ENCODE results near the gene CHCHD2. TPM values are rescaled to one million over a fixed set of nuclear protein-coding genes. Genes with fewer than 3 reads are reported as not detected.

The CHCHD2 gene
- total RNA-seq, 1 experiment from 2014 or later, result 218 TPM

GRCh38 chr7:56125831-56126230 lies 19.6 kb upstream of the CHCHD2 start:
- H2BK5ac ChIP-seq (ENCODE audit: insufficient read length, low read length), result no peak overlapping the region
- no peak overlapping the region for H2BK20ac ChIP-seq (ENCODE audit: low read depth, low read length, poor library complexity, severe bottlenecking)
- DNase-seq, result no peak
- no peak overlapping the region for H3T11ph ChIP-seq (ENCODE audit: low read length)
- H3K9me3 ChIP-seq (ENCODE audit: control insufficient read depth, low read depth, low read length), result peaks cover 75% of the 10 kb centered on the region
- H3K14ac ChIP-seq (ENCODE audit: insufficient read depth, low read length), result no peak overlapping the region
- H3K23me2 ChIP-seq (ENCODE audit: insufficient read length, low read depth, low read length, poor library complexity, severe bottlenecking), result no peaks in the 10 kb centered on the region
- no peak overlapping the region for H3K9ac ChIP-seq (ENCODE audit: extremely low read depth, insufficient read length, low read length)
- no peak overlapping the region for H3K23ac ChIP-seq (ENCODE audit: insufficient read length, low read depth, low read length)
- no peak overlapping the region for H4K8ac ChIP-seq (replicated peaks; ENCODE audit: insufficient read length, low read depth, low read length)
- Mint-ChIP-seq H3K4me1 (no peaks in the 10 kb centered on the region), H3K27ac (no peak overlapping the region), H3K4me3 (no peak overlapping the region), H3K9me3 (peaks cover 84 to 96% of the 10 kb centered on the region in 2 experiments), H3K27me3 (ENCODE audit: low read depth) (no peaks in the 10 kb centered on the region), H3K36me3 (ENCODE audit: insufficient read depth in 1 of 3, low read depth in 3 of 3) (peaks cover 3 to 19% (median 7%) of the 10 kb centered on the region in 3 experiments; a peak in 6 of 7 replicates)
- no CpG with 5 or more reads among the region's 8 CpGs for WGBS (ENCODE audit: extremely low coverage, insufficient read length, low lambda C conversion rate)
- no peak overlapping the region for H2AK5ac ChIP-seq (ENCODE audit: insufficient read length, low read length)
- H4K20me1 ChIP-seq (ENCODE audit: control insufficient read depth, insufficient read depth, insufficient read length), result no peaks in the 10 kb centered on the region
- H3K27ac ChIP-seq (ENCODE audit: insufficient read length, low read depth, low read length), result no peak overlapping the region
- H4K91ac ChIP-seq (ENCODE audit: insufficient read length, low read depth, low read length), result no peak overlapping the region
- no peak overlapping the region for H2BK15ac ChIP-seq (ENCODE audit: low read depth, low read length)
- TF ChIP-seq, protein P1, sequence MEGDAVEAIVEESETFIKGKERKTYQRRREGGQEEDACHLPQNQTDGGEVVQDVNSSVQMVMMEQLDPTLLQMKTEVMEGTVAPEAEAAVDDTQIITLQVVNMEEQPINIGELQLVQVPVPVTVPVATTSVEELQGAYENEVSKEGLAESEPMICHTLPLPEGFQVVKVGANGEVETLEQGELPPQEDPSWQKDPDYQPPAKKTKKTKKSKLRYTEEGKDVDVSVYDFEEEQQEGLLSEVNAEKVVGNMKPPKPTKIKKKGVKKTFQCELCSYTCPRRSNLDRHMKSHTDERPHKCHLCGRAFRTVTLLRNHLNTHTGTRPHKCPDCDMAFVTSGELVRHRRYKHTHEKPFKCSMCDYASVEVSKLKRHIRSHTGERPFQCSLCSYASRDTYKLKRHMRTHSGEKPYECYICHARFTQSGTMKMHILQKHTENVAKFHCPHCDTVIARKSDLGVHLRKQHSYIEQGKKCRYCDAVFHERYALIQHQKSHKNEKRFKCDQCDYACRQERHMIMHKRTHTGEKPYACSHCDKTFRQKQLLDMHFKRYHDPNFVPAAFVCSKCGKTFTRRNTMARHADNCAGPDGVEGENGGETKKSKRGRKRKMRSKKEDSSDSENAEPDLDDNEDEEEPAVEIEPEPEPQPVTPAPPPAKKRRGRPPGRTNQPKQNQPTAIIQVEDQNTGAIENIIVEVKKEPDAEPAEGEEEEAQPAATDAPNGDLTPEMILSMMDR (conservative IDR thresholded peaks at IDR 0.05), result no peak
- H4K5ac ChIP-seq (ENCODE audit: insufficient read length, low read depth, low read length), result no peak overlapping the region
- no peaks in the 10 kb centered on the region for H3K4me1 ChIP-seq (ENCODE audit: insufficient read depth, low read length)
- H3K4ac ChIP-seq (ENCODE audit: low read depth, low read length), result no peak overlapping the region
- no peaks in the 10 kb centered on the region for H3K79me2 ChIP-seq (ENCODE audit: insufficient read depth, low read length)
- H3K79me1 ChIP-seq (ENCODE audit: insufficient read depth, low read depth, low read length, poor library complexity, severe bottlenecking), result no peaks in the 10 kb centered on the region
- no peaks in the 10 kb centered on the region for H3K27me3 ChIP-seq (ENCODE audit: insufficient read depth, low read length)
- H2BK12ac ChIP-seq (ENCODE audit: insufficient read length, low read depth, low read length), result no peak overlapping the region
- no peak overlapping the region for H3K4me2 ChIP-seq (ENCODE audit: insufficient read depth, insufficient read length, low read length)
- H3K18ac ChIP-seq (ENCODE audit: insufficient read length, low read depth, low read length), result no peak overlapping the region
- no peak overlapping the region for H3K56ac ChIP-seq (ENCODE audit: insufficient read length, low read depth, low read length)
- H2BK120ac ChIP-seq (ENCODE audit: low read depth, low read length, poor library complexity, severe bottlenecking), result no peak overlapping the region
- H2AFZ ChIP-seq (ENCODE audit: low read length), result no peak overlapping the region

Data from H9 (cell line).